Measurements from ENCODE around the gene TGM6.

TGM6 gene

GRCh38 chr20:2332711-2333110 is 48.0 kb upstream of the TGM6 start:
- Histone ChIP-seq H4K20me1 (ENCODE audit: insufficient read depth, low read length, poor library complexity, severe bottlenecking) (no peaks in the 10 kb centered on the region), H3K9me2 (replicated peaks; ENCODE audit: low read depth, low read length) (no peaks in the 10 kb centered on the region), H3K9me3 (ENCODE audit: insufficient read depth, low read depth, low read length) (no peaks in the 10 kb centered on the region), H3K27me3 (ENCODE audit: insufficient read depth, low read length, poor library complexity, severe bottlenecking) (no peaks in the 10 kb centered on the region), H3K4me1 (ENCODE audit: insufficient read depth, low read length, poor library complexity, severe bottlenecking) (no peaks in the 10 kb centered on the region), H3K79me2 (ENCODE audit: insufficient read depth, low read length) (no peaks in the 10 kb centered on the region), H2AFZ (ENCODE audit: low read length) (no peak overlapping the region), H3K4me2 (ENCODE audit: low read depth, low read length, poor library complexity, severe bottlenecking) (no peak overlapping the region), H3K9ac (ENCODE audit: low read depth, low read length, poor library complexity, severe bottlenecking) (no peak overlapping the region), H3K4me3 (ENCODE audit: low read length, poor library complexity, severe bottlenecking) (no peak overlapping the region), H3F3A (ENCODE audit: low read depth) (no peaks in the 10 kb centered on the region), H3K36me3 (ENCODE audit: insufficient read depth, low read length) (no peaks in the 10 kb centered on the region)
- no peak for TF ChIP-seq EZH2phosphoT487 (IDR thresholded peaks at IDR 0.05; ENCODE audit: borderline replicate concordance)
- TF ChIP-seq, protein P1, sequence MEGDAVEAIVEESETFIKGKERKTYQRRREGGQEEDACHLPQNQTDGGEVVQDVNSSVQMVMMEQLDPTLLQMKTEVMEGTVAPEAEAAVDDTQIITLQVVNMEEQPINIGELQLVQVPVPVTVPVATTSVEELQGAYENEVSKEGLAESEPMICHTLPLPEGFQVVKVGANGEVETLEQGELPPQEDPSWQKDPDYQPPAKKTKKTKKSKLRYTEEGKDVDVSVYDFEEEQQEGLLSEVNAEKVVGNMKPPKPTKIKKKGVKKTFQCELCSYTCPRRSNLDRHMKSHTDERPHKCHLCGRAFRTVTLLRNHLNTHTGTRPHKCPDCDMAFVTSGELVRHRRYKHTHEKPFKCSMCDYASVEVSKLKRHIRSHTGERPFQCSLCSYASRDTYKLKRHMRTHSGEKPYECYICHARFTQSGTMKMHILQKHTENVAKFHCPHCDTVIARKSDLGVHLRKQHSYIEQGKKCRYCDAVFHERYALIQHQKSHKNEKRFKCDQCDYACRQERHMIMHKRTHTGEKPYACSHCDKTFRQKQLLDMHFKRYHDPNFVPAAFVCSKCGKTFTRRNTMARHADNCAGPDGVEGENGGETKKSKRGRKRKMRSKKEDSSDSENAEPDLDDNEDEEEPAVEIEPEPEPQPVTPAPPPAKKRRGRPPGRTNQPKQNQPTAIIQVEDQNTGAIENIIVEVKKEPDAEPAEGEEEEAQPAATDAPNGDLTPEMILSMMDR (conservative IDR thresholded peaks at IDR 0.05; ENCODE audit: low read length), result no peak

GRCh38 chr20:2333821-2334220 is 46.9 kb upstream of the TGM6 start:
- H3K9me2 ChIP-seq (replicated peaks; ENCODE audit: low read depth, low read length), result no peaks in the 10 kb centered on the region
- no peak overlapping the region for H3K4me3 ChIP-seq (ENCODE audit: low read length, poor library complexity, severe bottlenecking)
- no peak overlapping the region for H2AFZ ChIP-seq (ENCODE audit: low read length)
- TF ChIP-seq, protein P1 (conservative IDR thresholded peaks at IDR 0.05; ENCODE audit: low read length), result no peak
- TF ChIP-seq EZH2phosphoT487 (IDR thresholded peaks at IDR 0.05; ENCODE audit: borderline replicate concordance), result no peak
- no peaks in the 10 kb centered on the region for H4K20me1 ChIP-seq (ENCODE audit: insufficient read depth, low read length, poor library complexity, severe bottlenecking)
- no peaks in the 10 kb centered on the region for H3F3A ChIP-seq (ENCODE audit: low read depth)
- no peak overlapping the region for H3K9ac ChIP-seq (ENCODE audit: low read depth, low read length, poor library complexity, severe bottlenecking)
- no peaks in the 10 kb centered on the region for H3K36me3 ChIP-seq (ENCODE audit: insufficient read depth, low read length)
- H3K4me1 ChIP-seq (ENCODE audit: insufficient read depth, low read length, poor library complexity, severe bottlenecking), result no peaks in the 10 kb centered on the region
- no peaks in the 10 kb centered on the region for H3K9me3 ChIP-seq (ENCODE audit: insufficient read depth, low read depth, low read length)
- no peak overlapping the region for H3K4me2 ChIP-seq (ENCODE audit: low read depth, low read length, poor library complexity, severe bottlenecking)
- H3K27me3 ChIP-seq (ENCODE audit: insufficient read depth, low read length, poor library complexity, severe bottlenecking), result no peaks in the 10 kb centered on the region
- H3K79me2 ChIP-seq (ENCODE audit: insufficient read depth, low read length), result no peaks in the 10 kb centered on the region

- Histone ChIP-seq H3F3A (ENCODE audit: low read depth) (no peaks in the 10 kb centered on the region), H3K9me2 (replicated peaks; ENCODE audit: low read depth, low read length) (no peaks in the 10 kb centered on the region), H3K36me3 (ENCODE audit: insufficient read depth, low read length) (no peaks in the 10 kb centered on the region), H3K27me3 (ENCODE audit: insufficient read depth, low read length, poor library complexity, severe bottlenecking) (no peaks in the 10 kb centered on the region), H3K9ac (ENCODE audit: low read depth, low read length, poor library complexity, severe bottlenecking) (no peak overlapping the region), H3K4me1 (ENCODE audit: insufficient read depth, low read length, poor library complexity, severe bottlenecking) (no peaks in the 10 kb centered on the region), H3K4me3 (ENCODE audit: low read length, poor library complexity, severe bottlenecking) (no peak overlapping the region), H3K79me2 (ENCODE audit: insufficient read depth, low read length) (no peaks in the 10 kb centered on the region), H4K20me1 (ENCODE audit: insufficient read depth, low read length, poor library complexity, severe bottlenecking) (no peaks in the 10 kb centered on the region), H3K9me3 (ENCODE audit: insufficient read depth, low read depth, low read length) (no peaks in the 10 kb centered on the region), H2AFZ (ENCODE audit: low read length) (no peak overlapping the region), H3K4me2 (ENCODE audit: low read depth, low read length, poor library complexity, severe bottlenecking) (no peak overlapping the region)
- no peak for TF ChIP-seq EZH2phosphoT487 (IDR thresholded peaks at IDR 0.05; ENCODE audit: borderline replicate concordance)
- TF ChIP-seq, protein P1 (conservative IDR thresholded peaks at IDR 0.05; ENCODE audit: low read length), result no peak
Observed at GRCh38 chr20:2335096-2335870, 45.4 kb upstream of the TGM6 start.

All from Loucy (cell line).